ENCODE measurements around the gene MGAT4A. TPM values are rescaled to one million over a fixed set of nuclear protein-coding genes. Genes with fewer than 3 reads are reported as not detected.

The MGAT4A gene
- total and polyA plus RNA-seq, 2 of the 13 experiments (the other 11 are each of a cell fraction or from before 2014, with no cell fraction given) = 47.2 to 90.9 TPM

DNA sequence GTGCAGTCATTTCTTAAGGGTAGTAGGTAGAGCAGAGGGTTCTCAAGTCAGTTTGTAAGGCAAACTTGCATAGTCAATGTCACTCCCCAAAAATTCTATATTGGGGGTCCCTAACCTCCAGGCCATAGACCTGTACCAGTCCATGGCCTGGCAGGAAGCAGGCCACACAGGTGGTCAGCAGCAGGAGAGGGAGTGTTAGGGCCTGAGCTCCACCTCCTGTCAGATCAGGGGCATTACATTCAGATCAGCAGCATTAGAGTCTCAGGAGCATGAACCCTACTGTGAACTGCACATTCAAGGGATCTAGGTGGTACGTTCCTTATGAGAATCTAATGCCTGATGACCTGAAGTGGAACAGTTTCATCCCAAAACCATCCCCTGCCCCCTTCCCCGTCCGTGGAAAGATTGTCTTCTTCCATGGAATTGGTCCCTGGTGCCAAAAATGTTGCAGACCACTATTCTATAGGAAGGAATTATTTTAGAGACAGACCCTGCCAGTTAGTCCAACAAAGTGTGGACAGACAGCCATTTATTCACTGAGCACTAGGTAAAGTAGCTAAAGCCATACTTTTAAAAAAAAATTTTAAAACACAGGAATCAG lies 129.3 kb downstream of the MGAT4A start (continued):
- TF ChIP-seq NFE2L2 (IDR thresholded peaks at IDR 0.05; ENCODE audit: low read length) (no peak), MBD4 (IDR thresholded peaks at IDR 0.05; ENCODE audit: borderline replicate concordance, low read length) (no peak), ZNF674 (CRISPR knock-in tag; IDR thresholded peaks at IDR 0.05; ENCODE audit: low read depth) (no peak), EP300 (IDR thresholded peaks at IDR 0.05; ENCODE audit: low read depth in 2 of 2, low read length in 2 of 2) (no peak), EP300 (CRISPR knock-in tag; IDR thresholded peaks at IDR 0.05; ENCODE audit: borderline replicate concordance) (no peak), TBX3 (IDR thresholded peaks at IDR 0.05; ENCODE audit: borderline replicate concordance) (no peak), ZKSCAN1 (IDR thresholded peaks at IDR 0.05; ENCODE audit: low read length) (no peak), ZSCAN9 (CRISPR knock-in tag; IDR thresholded peaks at IDR 0.05; ENCODE audit: borderline replicate concordance) (no peak), ZNF737 (CRISPR knock-in tag; IDR thresholded peaks at IDR 0.05; ENCODE audit: borderline replicate concordance) (no peak), ZFP62 (CRISPR knock-in tag; IDR thresholded peaks at IDR 0.05) (no peak), AHR (CRISPR knock-in tag; IDR thresholded peaks at IDR 0.05) (no peak), NFE2L1 (CRISPR knock-in tag; IDR thresholded peaks at IDR 0.05; ENCODE audit: borderline replicate concordance) (no peak), ZNF557 (CRISPR knock-in tag; IDR thresholded peaks at IDR 0.05) (no peak), ZNF724P (CRISPR knock-in tag; IDR thresholded peaks at IDR 0.05; ENCODE audit: borderline replicate concordance) (no peak), GTF2F1 (IDR thresholded peaks at IDR 0.05; ENCODE audit: low read length) (0 out of 2 replicates have a peak, but pooled peaks have one; percentile 41), ZNF124 (CRISPR knock-in tag; IDR thresholded peaks at IDR 0.05) (no peak), ISX (CRISPR knock-in tag; conservative IDR thresholded peaks at IDR 0.05) (no peak), KAT8 (CRISPR knock-in tag; IDR thresholded peaks at IDR 0.05) (0 out of 2 replicates have a peak, but pooled peaks have one; percentile 18), FOXO1 (CRISPR knock-in tag; IDR thresholded peaks at IDR 0.05) (0 out of 2 replicates have a peak, but pooled peaks have one; percentile 33), TAF15 (IDR thresholded peaks at IDR 0.05; ENCODE audit: low read depth, low read length, poor library complexity, severe bottlenecking) (no peak), ZSCAN29 (CRISPR knock-in tag; conservative IDR thresholded peaks at IDR 0.05) (no peak)
- TF ChIP-seq, protein P1, sequence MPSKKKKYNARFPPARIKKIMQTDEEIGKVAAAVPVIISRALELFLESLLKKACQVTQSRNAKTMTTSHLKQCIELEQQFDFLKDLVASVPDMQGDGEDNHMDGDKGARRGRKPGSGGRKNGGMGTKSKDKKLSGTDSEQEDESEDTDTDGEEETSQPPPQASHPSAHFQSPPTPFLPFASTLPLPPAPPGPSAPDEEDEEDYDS (CRISPR knock-in tag; IDR thresholded peaks at IDR 0.05) = 0 out of 2 replicates have a peak, but pooled peaks have one; percentile 24
- TF ChIP-seq, protein P2, sequence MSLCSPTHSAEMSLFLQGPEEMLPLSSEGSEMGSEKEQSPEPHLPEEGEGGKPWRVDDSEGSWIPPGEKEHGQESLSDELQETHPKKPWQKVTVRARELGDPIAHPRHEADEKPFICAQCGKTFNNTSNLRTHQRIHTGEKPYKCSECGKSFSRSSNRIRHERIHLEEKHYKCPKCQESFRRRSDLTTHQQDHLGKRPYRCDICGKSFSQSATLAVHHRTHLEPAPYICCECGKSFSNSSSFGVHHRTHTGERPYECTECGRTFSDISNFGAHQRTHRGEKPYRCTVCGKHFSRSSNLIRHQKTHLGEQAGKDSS (CRISPR knock-in tag; IDR thresholded peaks at IDR 0.05; ENCODE audit: borderline replicate concordance, low read depth) = no peak
- TF ChIP-seq, protein P3, sequence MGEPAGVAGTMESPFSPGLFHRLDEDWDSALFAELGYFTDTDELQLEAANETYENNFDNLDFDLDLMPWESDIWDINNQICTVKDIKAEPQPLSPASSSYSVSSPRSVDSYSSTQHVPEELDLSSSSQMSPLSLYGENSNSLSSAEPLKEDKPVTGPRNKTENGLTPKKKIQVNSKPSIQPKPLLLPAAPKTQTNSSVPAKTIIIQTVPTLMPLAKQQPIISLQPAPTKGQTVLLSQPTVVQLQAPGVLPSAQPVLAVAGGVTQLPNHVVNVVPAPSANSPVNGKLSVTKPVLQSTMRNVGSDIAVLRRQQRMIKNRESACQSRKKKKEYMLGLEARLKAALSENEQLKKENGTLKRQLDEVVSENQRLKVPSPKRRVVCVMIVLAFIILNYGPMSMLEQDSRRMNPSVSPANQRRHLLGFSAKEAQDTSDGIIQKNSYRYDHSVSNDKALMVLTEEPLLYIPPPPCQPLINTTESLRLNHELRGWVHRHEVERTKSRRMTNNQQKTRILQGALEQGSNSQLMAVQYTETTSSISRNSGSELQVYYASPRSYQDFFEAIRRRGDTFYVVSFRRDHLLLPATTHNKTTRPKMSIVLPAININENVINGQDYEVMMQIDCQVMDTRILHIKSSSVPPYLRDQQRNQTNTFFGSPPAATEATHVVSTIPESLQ (CRISPR knock-in tag; conservative IDR thresholded peaks at IDR 0.05) = no peak
- TF ChIP-seq, protein P4, sequence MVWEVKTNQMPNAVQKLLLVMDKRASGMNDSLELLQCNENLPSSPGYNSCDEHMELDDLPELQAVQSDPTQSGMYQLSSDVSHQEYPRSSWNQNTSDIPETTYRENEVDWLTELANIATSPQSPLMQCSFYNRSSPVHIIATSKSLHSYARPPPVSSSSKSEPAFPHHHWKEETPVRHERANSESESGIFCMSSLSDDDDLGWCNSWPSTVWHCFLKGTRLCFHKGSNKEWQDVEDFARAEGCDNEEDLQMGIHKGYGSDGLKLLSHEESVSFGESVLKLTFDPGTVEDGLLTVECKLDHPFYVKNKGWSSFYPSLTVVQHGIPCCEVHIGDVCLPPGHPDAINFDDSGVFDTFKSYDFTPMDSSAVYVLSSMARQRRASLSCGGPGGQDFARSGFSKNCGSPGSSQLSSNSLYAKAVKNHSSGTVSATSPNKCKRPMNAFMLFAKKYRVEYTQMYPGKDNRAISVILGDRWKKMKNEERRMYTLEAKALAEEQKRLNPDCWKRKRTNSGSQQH (CRISPR knock-in tag; IDR thresholded peaks at IDR 0.05; ENCODE audit: low read depth) = 0 out of 2 replicates have a peak, but pooled peaks have one; percentile 28
- TF ChIP-seq, protein P5, sequence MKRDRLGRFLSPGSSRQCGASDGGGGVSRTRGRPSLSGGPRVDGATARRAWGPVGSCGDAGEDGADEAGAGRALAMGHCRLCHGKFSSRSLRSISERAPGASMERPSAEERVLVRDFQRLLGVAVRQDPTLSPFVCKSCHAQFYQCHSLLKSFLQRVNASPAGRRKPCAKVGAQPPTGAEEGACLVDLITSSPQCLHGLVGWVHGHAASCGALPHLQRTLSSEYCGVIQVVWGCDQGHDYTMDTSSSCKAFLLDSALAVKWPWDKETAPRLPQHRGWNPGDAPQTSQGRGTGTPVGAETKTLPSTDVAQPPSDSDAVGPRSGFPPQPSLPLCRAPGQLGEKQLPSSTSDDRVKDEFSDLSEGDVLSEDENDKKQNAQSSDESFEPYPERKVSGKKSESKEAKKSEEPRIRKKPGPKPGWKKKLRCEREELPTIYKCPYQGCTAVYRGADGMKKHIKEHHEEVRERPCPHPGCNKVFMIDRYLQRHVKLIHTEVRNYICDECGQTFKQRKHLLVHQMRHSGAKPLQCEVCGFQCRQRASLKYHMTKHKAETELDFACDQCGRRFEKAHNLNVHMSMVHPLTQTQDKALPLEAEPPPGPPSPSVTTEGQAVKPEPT (CRISPR knock-in tag; IDR thresholded peaks at IDR 0.05; ENCODE audit: low read depth) = no peak
